Measurements from ENCODE around the gene ABHD16B.

ABHD16B gene

DNA sequence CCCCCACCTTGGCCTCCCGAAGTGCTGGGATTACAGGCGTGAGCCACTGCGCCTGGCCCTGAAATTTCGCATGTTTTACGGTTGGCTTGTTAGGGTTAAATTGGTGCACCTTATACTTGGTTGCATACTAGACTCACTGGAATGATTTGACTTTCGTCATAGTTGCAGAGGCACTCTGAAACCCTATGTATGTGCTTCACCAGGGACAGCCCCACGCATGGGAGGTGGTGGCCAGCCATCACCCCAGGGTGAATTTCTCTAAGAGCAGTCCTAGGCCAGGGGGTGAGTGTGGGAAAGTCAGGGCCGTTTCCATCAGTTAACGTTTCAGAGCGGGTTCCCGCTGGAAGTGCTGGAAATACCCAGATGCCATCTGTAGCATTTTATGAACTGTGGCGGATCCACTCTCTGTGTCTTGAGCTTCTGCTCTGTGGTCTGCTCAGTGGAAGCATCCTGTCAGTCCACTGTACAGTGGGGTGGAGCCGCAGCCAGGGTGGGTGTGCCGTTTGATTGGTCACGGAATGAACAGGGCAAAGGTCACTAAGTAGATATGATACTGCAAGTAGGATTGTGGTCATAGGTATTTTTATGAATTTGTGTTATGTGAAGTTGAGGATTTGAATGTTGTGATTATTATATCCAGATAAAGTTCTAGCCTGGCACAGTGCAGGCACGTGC, 46.8 kb downstream of the ABHD16B start:
- H3K36me3 ChIP-seq (ENCODE audit: control insufficient read depth, insufficient read depth, low read length), result peaks cover 1% of the 10 kb centered on the region
- DNase-seq (ENCODE audit: extremely low read depth, insufficient read length), result no peak
- TF ChIP-seq, protein P1, sequence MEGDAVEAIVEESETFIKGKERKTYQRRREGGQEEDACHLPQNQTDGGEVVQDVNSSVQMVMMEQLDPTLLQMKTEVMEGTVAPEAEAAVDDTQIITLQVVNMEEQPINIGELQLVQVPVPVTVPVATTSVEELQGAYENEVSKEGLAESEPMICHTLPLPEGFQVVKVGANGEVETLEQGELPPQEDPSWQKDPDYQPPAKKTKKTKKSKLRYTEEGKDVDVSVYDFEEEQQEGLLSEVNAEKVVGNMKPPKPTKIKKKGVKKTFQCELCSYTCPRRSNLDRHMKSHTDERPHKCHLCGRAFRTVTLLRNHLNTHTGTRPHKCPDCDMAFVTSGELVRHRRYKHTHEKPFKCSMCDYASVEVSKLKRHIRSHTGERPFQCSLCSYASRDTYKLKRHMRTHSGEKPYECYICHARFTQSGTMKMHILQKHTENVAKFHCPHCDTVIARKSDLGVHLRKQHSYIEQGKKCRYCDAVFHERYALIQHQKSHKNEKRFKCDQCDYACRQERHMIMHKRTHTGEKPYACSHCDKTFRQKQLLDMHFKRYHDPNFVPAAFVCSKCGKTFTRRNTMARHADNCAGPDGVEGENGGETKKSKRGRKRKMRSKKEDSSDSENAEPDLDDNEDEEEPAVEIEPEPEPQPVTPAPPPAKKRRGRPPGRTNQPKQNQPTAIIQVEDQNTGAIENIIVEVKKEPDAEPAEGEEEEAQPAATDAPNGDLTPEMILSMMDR (IDR thresholded peaks at IDR 0.05; ENCODE audit: insufficient read depth, low read length, poor library complexity, severe bottlenecking), result no peak

DNA sequence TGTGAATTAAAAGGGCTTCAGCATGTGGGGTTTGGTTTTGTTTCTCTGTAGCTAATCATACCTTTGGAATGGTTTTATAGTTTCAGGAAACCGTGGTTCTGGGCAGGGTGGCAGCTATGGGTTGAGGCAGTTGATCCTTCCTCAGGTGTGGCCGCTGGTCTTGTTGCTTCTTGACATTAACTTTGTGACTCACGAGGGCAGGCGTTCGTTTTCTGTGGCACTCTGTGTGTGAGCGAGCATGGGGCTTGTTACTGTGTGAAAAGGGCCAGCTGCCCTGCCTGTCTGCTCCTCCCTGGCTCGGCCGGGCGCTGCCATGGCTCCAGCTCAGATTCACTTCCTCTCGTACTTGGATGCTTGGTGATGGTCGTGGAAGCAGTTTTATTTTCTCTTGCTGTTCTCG, 49.9 kb downstream of the ABHD16B start:
- DNase-seq (ENCODE audit: extremely low read depth, insufficient read length), result no peak
- Histone ChIP-seq H3K4me3 (replicated peaks; ENCODE audit: low read depth, low read length) (no peak overlapping the region), H3K36me3 (ENCODE audit: control insufficient read depth, insufficient read depth, low read length) (peaks cover 3% of the 10 kb centered on the region), H3K27me3 (replicated peaks; ENCODE audit: control insufficient read depth, insufficient read depth, low read length) (no peaks in the 10 kb centered on the region)
- TF ChIP-seq, protein P1 (IDR thresholded peaks at IDR 0.05; ENCODE audit: insufficient read depth, low read length, poor library complexity, severe bottlenecking), result no peak

More for the DNA sequence above, 46.8 kb downstream of the ABHD16B start:
- Histone ChIP-seq H3K27me3 (replicated peaks; ENCODE audit: control insufficient read depth, insufficient read depth, low read length) (no peaks in the 10 kb centered on the region), H3K4me3 (replicated peaks; ENCODE audit: low read depth, low read length) (no peak overlapping the region)
